MV-4-11 (cell line): Measurements from ENCODE around the gene BANK1.

Experiments
- DNase-seq: peaks from one replicate; lab custom pipeline; 2025; lab: John Stamatoyannopoulos, UW

The BANK1 gene

GRCh38 chr4:102036619-102037376 lies 246.3 kb downstream of the BANK1 start:
- DNase-seq, result no peak

- DNase-seq, result peak; percentile 33
Observed at GRCh38 chr4:102037566-102037965, 247.0 kb downstream of the BANK1 start.

GRCh38 chr4:102042871-102043802 lies 252.6 kb downstream of the BANK1 start:
- no peak for DNase-seq

- DNase-seq, result no peak
Observed at GRCh38 chr4:102047616-102048015, 257.1 kb downstream of the BANK1 start.

- no peak for DNase-seq
Observed at GRCh38 chr4:102055805-102056204, 265.3 kb downstream of the BANK1 start.

- no peak for DNase-seq
Observed at GRCh38 chr4:102057122-102057521, 266.6 kb downstream of the BANK1 start.

GRCh38 chr4:102061133-102061532 lies 270.6 kb downstream of the BANK1 start:
- no peak for DNase-seq

- no peak for DNase-seq
Observed at GRCh38 chr4:102064747-102065442, 274.4 kb downstream of the BANK1 start.

- no peak for DNase-seq
Observed at GRCh38 chr4:102076622-102077021, 286.1 kb downstream of the BANK1 start.

- no peak for DNase-seq
Observed at GRCh38 chr4:102080184-102080583, 289.7 kb downstream of the BANK1 start.

GRCh38 chr4:102089850-102090621 lies 299.5 kb downstream of the BANK1 start:
- DNase-seq, result no peak

GRCh38 chr4:102091656-102092055 lies 301.1 kb downstream of the BANK1 start:
- DNase-seq, result no peak

GRCh38 chr4:102094481-102094880 lies 304.0 kb downstream of the BANK1 start:
- DNase-seq, result no peak

GRCh38 chr4:102103368-102103767 lies 312.8 kb downstream of the BANK1 start:
- DNase-seq, result no peak

GRCh38 chr4:102104278-102104677 lies 313.7 kb downstream of the BANK1 start:
- DNase-seq, result no peak

- DNase-seq, result no peak
Observed at GRCh38 chr4:102105983-102106382, 315.5 kb downstream of the BANK1 start.

- no peak for DNase-seq
Observed at GRCh38 chr4:102114118-102114630, 323.6 kb downstream of the BANK1 start.

- DNase-seq, result no peak
Observed at GRCh38 chr4:102116121-102116520, 325.6 kb downstream of the BANK1 start.

- no peak for DNase-seq
Observed at GRCh38 chr4:102120846-102121245, 330.3 kb downstream of the BANK1 start.
